Forelimb muscle (tissue), 1 donor: ENCODE results near the gene PTPRE. TPM values are rescaled to one million over a fixed set of nuclear protein-coding genes. Genes with fewer than 3 reads are reported as not detected.

Experiments
- DNase-seq: peaks from one replicate; pipeline ENCODE4 v3.0.0-alpha.2; 2013; ENCODE audit warnings: low read depth
- polyA plus RNA-seq: library from polyadenylated mRNA; unstranded; fragments of 120-200 nt; gene quantifications from one replicate; pipeline ENCODE4 v1.2.1, GENCODE V29; 2013; ENCODE audit not compliant: insufficient read length

The PTPRE gene
- polyA plus RNA-seq, 1 donor: 7.8 TPM

DNA sequence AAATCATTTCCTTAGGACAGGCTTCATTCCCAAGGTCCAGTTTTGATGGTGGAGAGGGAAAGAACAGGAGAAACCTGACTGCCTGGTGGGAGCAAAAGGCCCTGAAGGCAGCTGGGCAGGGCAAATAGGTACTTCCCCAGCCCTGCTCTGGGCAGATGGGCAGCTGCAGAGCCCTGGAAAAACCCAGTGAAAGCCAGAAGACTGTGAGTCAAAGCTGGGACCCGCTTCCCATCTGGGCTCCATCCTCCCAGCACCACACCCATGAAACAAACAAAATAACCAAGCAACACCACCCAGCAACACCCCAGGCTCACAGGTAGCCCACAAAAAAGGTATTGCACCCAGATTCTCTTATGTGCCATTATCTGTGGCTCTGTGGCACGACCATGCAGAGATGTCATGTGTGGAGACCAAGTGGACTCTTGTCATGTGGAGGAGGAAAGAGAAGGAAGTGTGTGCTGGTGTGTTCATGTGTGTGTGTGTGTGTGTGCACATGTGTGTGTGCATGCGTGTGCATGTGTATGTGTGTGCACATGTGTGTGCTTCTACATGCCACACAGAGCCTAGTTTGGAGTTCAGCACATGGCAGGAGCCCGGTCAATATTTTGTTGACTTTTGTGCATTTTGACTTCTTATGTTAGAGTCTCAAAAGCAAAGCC lies 24.0 kb upstream of the PTPRE start:
- DNase-seq: no peak

DNA sequence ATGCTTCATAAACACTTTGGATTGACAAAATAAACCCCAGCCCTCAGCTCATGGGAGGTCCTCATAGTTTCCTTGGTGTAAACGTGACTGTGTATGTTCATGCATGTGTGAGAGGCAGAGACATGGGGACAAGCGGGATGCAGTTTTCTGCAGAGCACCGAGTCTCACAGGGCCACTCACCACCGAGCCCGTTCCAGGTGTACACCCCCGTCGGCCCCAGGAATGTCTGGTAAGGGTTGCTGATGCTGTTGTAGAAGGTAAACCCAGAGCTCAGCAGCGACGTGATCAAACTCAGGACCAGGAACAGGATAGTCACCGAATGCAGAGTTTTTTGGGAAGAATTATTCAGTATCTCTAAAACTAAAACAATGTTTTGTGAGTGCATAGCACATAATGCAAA lies 23.4 kb upstream of the PTPRE start:
- no peak for DNase-seq

DNA sequence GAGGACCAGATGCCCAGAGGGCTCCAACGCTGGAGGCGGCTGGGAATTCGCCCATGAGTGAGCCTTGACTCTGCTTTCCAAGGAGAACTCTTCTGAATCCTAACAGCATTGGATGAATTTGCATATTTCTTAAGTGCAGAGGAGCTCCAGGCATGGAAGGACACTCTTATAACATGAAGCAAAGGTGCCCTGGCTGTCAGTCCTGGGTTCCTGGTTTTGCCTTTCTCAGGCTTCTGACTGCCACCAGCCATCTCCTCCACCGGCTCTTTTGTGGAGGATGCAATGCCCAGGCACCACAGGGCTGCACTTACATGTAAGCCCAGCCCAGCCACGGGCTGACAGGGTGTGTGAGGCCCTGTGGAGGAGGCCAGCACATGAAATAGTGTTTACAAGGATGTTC lies 22.4 kb upstream of the PTPRE start:
- DNase-seq: no peak

DNA sequence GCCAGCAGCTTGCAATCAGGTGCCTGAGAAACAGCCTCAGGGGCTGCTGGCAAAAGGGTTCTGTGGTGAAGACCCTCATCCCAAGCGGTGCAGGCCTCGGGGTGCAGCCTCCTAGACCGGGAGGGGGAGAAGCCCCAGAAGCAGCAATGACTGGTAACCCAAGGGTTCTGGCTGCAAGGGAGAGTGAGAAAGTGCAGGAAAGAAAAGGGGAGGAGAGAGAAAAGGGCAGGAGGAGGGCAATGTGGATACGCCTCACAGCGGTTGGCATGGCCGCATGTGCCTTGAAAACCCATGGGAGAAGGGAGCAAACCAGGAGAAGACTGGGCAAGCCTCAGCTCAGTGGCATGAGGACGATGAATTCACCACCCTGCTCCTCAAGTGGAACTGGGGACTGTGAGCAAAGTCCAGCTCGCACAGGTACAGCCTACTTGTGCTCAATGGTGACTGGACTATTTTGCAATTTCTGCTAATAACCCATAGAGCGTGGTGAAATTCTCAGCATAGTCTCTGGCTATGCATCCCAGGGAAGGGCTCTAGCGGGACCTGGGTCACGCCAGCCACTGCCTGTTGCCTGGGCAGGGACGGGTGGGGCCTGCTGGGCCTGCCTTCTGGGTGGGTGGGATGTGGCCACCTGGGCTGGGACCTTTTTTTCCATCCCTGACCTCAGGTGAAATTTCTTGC lies 20.4 kb upstream of the PTPRE start:
- no peak for DNase-seq

DNA sequence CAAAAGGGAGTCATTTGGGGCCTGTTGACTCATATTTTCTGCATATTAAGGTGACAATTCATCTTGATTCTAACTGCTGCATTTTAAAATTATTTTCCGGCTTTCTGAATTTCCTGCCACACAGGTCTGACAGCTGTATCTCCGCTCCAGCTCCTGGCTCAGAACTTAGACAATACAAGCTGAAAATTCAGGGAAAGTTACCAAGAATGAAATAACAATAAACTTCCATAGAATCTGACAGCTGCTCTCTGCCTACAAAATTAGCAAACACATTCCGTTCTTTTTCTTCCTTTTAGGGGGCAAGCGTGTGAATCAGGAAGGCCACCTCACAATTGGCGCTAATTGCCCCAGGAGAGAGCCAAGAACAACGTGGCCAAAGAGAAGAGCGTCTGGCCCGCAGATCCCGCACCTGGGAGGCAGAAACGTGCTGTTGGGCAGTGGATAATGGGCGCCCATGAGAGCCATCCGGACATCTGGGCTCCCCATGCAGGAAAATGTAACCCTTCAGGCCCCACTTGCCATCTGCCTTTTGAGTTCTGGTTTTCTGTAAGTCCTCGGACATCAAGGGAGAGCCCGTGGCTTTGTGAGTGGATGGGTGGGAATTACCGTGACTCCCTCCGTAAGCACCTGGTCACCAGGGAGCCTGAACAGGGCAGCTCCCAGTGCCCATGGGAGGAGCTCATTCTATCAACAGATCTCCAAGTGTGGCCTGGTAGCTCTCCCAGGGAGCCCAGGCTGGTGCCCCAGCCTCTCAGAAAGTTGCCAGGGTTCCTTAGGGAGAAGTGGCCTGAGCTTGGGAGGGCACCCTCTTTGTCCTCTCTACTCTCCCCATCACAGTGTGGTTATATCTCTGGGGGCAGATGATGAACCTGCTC lies 19.1 kb upstream of the PTPRE start:
- no peak for DNase-seq

DNA sequence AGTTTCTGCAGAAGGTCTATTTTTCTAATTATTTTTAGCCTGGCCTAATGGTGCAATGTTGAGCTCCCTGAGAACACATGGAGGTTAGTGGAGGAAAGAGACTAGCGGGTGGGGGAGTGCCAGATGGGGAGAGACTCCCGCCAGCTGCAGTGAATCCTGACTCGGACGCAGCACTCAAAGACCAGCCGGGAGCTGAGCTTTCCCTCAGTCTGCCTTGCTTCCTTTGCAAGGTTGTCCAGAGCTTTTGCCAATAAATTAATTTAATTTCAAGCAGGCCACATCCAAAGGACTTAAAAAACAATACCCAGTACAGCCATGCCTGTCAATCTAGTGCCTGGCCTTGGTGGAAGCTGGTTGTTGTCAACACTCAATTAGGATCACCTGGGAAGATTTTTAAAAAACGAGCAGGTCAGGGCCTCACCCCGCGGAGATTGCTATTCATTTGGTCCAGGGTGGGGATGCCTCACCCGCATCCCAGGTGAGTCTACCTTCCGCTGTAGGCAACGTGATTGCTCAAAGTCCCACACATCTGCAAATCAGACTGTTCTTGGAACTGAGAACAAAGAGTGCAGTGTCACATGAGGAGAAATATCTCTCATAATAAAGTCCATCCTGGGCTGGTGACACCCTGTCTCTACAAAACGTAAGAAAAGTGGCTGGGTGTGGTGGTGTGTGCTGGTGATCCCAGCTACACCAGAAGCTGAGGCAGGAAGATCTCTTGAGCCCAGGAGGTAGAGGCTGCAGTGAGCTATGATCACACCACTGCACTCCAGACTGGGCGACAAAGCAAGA lies 18.2 kb upstream of the PTPRE start:
- DNase-seq: no peak

DNA sequence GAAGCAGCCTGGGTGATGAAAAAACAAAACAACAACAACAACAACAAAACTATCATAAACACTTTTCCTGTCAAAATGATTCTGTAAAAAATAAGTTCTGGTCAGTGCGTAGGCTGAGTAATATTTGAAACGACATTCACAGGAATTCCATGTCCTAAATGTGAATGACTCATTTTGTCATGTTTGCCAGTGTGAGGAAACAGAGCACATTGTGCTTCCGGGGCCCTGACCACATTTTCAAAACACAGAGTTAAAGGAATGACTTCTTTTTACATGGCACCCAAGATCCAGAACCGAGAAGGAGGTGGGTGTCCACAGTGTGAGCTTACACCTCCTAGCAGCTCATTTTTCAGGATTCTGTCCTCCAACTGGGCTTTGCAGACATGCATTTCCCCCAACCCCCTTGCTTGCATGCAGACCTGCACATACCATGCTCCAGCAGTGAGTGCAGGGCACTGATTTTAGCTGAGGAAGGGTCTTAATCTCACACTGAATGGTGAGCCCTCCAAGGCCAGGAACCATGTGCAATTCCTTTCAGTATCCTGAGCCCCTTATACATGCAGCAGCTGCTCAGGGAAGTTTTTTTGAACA lies 17.2 kb upstream of the PTPRE start:
- DNase-seq: no peak

DNA sequence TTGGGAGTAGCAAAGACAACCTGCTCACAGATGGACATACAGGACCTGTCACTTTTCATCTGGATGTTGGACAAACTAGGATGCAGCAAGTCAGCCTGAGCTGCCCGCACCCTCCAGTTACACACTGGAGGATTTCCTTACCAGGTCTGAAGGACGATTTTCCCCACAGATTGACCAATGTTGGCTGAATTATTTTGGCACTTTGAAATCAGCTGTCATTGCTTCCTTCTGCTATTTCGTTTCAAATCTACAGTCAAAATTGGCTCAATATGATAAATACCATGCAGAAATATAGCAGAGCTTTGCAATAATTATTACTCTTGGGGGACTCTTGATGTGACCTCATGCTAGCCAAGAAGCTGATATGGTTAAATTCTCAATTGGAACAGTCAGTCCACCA lies 16.7 kb upstream of the PTPRE start:
- DNase-seq: no peak

DNA sequence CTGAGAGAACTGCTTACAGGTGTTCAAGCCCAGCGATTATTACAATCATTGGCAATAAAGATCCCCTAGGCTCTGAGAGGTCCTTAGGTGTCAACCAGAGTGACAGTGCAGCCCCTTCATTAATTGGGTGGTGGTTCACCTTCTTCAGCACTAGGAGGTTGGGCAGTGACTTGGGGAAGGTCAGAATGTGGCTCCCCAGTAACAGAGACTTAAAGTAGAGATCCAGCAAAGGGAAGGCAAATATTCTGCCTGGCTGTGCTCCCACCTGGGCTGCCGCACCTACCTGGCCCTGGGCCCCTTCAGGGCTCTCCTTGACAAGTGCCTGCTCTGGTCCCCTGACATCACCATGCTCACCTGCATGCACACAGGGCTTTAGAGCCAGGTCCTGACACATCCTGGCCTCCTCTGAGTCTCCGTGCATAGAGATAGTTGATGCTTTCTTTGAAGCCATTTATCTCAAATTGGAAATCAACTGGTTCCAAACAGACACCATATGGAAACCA lies 16.0 kb upstream of the PTPRE start:
- no peak for DNase-seq

DNA sequence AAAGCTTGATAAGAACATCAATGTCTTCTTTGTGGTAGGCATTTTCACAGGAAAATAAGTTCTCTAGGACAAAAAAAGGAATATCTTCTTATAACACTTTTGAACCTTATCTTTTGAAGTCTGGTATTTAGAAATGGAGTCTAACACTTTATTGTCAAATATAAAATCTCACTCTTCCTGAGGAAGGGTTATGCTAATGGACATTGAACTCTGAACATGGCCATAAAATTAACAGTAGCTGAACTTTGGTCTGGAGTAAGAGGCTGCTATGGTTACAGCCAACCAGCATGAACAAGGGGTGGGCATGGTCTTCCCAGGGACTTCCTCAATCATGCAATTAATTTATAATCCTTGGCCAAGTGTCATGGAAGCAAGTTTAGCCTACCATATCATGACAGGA lies 14.2 kb upstream of the PTPRE start, which contains the start of gene CLRN3:
Gene CLRN3, minus strand, starts transcription at position 199 of the 400 bp plus-strand sequence. Its CDS starts 157 bp downstream, at position 42.
- DNase-seq: no peak

DNA sequence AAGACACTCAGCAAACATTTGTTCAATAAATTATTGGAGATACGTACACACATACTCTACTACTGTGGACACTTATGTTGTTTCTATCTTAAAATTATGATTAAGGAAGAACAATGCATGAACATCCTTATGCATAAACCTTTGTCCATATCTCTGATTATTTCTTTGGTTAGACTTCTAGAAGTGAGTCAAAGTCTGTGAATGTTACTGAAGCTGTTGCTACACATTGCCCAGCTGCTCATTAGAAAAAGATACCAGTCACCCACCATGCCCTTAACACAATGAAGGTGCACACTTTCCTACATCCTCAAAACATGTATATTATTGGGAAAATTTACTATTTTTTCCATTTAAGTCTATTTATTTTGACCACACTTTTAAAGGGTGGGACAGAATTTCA lies 12.8 kb upstream of the PTPRE start:
- DNase-seq: no peak

DNA sequence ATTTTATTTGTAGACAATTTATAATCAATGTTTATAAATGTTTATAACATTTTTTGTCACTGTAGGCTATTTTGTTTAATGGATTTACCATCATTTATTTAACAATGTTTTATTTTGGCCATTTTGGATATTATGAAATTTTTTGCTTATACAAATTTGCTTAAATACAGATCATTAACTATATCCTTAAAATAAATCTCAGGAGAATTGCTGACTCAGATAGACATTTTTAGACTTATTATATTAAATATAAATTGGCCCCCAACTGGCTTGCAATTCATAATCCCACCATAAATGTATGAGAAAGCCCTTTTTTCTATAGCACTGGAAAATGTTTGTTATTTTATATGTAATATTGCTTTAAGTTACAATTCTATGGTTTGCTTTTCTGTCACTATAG lies 10.3 kb upstream of the PTPRE start:
- DNase-seq: no peak

DNA sequence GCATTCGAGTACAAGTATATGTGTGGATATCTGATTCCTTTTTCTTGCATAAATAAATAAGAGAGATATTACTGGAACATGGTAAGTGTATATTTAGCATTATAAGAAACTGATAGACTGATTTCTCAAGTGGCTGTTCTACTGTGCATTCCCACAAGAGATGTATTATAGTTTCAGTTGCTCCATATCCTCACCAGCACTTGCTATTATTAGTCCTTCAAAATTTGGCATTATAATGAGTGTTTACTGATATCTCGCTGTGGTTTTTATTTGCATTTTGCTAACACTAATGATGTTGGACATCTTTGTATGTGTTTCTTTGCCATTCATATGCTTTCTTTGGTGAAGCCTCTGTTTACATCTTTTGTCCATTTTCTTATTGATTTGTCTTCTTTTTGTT lies 9.7 kb upstream of the PTPRE start:
- DNase-seq: no peak

DNA sequence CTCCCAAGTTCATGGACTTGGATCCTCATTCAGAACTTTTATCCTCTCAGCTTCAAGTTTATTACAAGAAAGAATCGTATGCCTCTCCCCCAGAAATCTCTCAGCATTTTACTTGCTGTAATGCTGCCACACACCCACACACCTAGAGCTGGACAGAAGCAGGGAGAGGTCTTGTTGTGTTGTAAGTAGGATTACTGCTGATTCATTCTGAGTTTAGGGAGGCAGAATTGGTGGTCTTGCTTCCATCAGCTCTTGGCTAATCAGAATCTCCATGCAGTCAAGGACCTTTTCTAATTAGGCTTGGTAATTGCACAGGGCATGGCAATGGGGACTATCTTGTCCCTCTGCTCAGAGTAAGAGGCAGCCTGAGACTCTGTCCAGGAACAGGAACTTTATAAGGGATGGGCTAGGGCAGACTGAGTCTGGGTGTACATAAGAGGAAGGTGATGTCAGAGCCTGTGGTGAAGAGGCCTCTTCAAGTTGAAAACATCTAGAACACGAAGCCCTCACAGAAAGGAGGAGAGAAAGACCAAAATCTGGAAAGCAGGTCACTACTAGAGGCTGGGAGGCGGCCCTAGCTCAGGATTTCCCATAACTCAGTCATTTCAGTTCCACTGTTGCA lies 7.0 kb upstream of the PTPRE start:
- DNase-seq: no peak

DNA sequence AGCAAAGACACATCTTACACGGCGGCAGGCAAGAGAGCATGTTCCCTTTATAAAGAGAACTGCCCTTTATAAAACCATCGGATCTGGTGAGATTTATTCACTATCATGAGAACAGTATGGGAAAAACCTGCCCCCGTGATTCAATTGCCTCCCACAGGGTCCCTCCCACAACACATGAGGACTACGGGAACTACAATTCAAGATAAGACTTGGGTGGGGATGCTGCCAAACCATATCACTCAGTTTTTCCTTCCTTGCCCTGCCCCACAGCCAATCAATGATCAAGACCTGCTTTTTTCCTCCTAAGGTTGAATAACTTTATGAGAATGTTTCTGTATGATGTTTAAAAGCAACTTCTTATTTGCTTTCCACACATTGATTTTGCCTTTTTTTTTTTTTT lies 3.1 kb upstream of the PTPRE start:
- DNase-seq: no peak

DNA sequence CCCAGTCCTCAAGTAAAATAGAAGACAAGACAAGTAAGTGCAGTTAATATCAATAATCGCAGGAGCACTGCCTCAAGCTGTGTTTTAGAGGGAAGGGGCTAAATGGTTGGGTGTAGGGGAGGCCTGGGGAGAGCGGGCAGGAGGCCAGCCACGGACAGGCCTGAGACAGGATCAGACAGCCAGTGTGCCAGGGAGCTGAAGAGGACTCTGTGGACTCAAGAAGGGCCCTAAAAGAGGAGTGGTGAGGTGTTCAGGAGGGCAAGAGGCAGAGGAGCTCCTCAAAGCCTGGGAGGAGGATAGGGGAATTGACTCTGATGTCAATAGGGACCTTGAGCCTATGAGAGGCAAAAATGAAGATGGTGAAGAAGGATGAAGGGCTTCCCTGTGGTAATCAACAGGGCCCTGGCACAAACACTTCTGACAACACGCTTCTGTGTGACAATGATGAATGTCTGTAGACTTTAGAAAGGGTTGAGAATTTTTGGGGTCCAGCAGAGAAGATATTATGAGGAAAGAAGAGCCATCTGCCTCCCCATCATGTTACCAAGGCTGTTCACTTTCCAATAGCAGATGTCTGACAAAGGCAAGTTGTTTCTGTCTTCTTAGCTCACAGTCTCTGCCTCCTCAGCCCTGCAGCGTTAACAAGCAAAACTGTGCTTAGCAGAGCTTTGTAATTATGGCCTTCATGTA lies 2.4 kb upstream of the PTPRE start:
- DNase-seq: no peak

DNA sequence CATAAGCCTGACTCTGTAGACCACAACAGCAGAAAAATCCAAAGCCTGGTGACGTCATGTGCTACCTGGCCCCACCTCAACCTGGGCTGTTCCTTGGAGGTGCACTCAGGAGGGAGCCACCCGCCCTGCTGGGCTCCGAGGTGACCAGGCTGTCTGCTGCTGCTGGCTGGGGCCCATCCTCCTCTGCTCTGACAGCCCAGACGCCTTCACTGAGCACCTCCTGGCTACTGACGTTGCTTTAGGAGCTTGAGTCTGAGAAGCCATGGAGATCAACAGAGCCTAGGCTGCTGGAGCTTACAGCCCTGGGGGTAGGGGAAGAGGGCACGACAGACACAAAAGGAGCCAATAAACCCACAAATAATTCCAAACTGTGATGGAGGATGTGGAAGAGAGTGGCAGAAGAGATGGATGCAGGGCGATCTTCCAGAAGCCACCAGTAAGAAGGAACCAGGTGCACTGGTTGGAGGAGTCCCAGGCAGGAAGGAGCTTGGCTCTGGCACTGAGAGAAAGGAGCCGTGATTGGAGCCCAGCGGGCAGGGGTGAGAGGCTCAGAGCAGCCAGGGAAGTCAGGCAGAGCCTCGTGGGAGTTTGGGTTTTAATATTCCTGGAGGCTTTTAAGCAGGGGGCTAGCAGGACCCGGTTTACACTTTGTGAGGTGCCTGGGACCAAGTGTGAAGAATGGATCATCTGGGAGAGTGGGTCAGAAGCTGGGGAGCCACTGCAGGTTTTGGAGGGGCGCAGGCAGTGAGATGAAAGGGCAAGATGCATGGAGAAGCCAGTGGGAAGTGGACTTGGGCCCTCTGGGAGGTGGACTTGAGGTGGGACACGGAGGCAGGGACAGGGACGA lies 1.7 kb upstream of the PTPRE start:
- DNase-seq: no peak

DNA sequence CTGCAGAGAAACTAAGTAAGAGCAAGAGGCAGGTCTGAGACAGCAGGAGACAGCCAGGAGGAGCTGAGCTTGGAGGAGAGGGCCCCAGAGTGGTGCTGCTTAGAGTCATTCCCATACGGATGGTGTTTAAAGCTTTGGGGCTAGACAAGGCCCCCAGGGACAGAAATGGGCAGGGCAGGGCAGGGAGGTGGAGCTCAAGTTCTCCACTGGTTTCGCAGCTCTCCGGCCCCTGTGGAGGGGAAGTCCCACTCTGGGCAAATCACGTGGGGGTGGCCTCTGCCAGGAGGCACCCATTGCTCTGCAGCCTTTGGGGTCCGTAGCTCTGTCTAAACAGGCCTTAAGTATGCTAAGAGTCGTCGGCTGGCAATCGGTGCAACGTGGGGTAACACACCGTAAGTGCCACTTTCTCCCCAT lies 1.0 kb upstream of the PTPRE start:
- DNase-seq: no peak

DNA sequence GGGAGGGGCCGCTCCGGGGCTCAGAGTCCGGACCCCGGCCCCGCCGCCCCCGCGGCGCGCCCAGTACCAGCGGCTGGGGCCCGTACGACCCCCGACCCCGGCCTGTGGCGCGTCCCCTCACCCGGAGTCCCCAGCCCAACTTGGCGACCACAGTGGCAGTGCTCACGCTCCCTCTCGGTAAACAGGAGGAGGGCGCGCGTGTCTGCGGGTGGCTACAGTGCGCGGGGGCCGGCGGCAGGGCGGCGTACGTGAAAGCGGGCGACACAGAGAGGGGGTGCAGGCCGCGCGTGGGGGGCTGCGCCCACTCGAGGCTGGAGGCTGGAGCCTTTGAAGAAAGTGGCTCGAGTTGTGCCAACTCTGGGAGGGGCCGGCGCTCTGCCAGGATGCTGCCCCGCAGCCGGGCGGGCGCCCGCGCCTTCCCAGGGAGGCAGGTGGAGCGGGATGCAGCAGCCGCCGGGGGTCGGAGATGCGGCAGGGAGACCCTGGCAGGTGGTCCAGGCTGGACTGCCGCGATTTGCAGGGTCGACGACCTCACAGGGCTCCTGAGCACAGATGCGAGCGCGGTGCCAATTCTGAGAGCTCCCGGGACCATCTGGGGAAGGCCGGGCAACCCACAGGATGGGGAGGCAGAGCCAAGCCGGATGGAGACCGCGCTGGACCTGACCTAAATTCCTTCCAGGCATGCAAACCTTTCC lies 655 bp downstream of the PTPRE start:
- no peak for DNase-seq
